ENCODE data around the gene ERV3-1. TPM values are rescaled to one million over a fixed set of nuclear protein-coding genes. Genes with fewer than 3 reads are reported as not detected.
"Not testable (repeated sequence)": the region's sequence is repeated elsewhere in the genome, so short reads cannot be mapped to it uniquely, and the experiment has no call there.

ERV3-1 gene
- total RNA-seq, 2 donors from 2014 or later = 5.6 to 7.4 TPM

DNA sequence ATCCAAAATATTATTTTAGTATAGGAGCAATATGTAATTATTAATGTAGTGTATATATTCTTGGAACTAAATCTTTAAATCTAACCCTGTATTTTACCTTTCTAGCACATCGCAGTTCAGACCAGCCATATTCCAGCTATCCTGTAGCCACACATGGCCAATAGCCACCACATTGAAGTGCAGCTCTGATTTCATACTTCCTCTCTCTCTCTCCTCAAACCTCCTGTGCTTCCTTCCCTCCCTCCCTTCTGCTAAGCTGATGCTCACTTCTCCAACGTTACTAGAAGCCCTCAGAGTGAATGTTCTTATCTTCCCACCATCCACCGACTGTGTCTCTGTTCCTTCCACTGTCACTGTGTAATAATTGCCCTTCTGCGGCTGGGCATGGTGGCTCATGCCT, 549 bp upstream of the ERV3-1 start:
- ATAC-seq; intact Hi-C loops (cut with DNase I, micrococcal nuclease); DNase-seq: not testable (repeated sequence)

- ATAC-seq = no peak
- intact Hi-C loops (cut with DNase I, micrococcal nuclease) = no loop called here
- DNase-seq = no peak
Measured at GRCh38 chr7:65004575-65004974, 1.9 kb downstream of the ERV3-1 start.

DNA sequence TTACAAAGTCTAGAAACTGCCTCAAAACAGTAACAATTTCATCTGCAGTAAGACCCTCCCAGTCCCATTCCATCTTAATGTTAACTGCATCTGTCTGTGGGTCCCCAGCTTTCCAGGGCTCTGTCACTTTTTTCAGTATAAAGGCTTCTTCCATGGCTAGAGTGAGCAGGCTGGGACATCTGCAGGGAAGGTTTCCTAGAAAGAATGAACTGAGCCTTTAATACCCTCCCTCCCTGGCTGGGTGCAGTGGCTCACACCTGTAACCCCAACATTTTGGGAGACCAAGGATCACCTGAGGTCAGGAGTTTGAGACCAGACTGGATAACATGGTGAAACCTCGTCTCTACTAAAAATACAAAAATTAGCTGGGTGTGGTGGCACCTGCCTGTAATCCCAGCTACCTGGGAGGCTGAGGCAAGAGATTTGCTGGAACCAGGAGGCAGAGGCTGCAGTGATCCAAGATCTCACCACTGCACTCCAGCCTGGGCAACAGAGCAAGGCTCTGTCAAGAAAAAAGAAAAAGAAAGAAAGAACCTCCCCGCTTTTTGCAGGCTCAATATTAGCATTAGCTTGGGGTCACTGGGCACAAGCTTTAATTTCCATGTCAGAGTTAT, 3.4 kb downstream of the ERV3-1 start:
- ATAC-seq (no peak), DNase-seq (no peak)
- intact Hi-C loops (cut with DNase I, micrococcal nuclease) = no loop called here

- no peak for ATAC-seq
- intact Hi-C loops (cut with DNase I, micrococcal nuclease) = no loop called here
- DNase-seq = no peak
Measured at GRCh38 chr7:65001291-65001814, 5.1 kb downstream of the ERV3-1 start.

GRCh38 chr7:64999165-65000004, 7.1 kb downstream of the ERV3-1 start:
- ATAC-seq (no peak), DNase-seq (no peak)
- intact Hi-C loops (cut with DNase I, micrococcal nuclease) = no loop called here

- DNase-seq = no peak
- ATAC-seq = no peak
- intact Hi-C loops (cut with DNase I, micrococcal nuclease) = no loop called here
Measured at GRCh38 chr7:64998865-64999164, 7.7 kb downstream of the ERV3-1 start.

GRCh38 chr7:64997927-64998391, 8.5 kb downstream of the ERV3-1 start:
- ATAC-seq = no peak
- DNase-seq = no peak
- intact Hi-C loops (cut with DNase I, micrococcal nuclease) = no loop called here

GRCh38 chr7:64997164-64997908, 9.2 kb downstream of the ERV3-1 start:
- DNase-seq = no peak
- ATAC-seq = no peak
- intact Hi-C loops (cut with DNase I, micrococcal nuclease) = no loop called here

- ATAC-seq = no peak
- no peak for DNase-seq
- intact Hi-C loops (cut with DNase I, micrococcal nuclease) = no loop called here
Measured at GRCh38 chr7:64996305-64996704, 10.2 kb downstream of the ERV3-1 start.

DNA sequence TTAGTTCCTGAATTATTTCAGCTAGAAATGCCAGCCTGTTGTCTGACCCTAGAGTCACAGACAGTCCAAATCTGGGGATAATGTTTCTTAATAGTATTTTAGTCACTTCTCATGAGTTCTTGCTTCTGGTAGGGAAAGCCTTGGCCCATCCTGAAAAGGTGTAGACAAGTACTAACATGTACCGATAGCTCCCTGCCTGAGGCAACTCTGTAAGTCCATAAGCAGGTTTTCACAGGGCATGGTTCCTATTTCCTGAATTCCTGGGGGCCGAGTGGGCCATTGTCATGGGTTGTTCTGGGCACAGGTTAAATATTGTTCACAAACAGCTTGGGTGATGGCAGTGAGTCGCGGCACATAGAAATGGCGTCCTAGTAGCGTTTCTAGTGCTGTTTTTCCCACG, 12.6 kb downstream of the ERV3-1 start:
- DNase-seq (no peak), ATAC-seq (no peak)
- intact Hi-C loops (cut with DNase I, micrococcal nuclease) = no loop called here

DNA sequence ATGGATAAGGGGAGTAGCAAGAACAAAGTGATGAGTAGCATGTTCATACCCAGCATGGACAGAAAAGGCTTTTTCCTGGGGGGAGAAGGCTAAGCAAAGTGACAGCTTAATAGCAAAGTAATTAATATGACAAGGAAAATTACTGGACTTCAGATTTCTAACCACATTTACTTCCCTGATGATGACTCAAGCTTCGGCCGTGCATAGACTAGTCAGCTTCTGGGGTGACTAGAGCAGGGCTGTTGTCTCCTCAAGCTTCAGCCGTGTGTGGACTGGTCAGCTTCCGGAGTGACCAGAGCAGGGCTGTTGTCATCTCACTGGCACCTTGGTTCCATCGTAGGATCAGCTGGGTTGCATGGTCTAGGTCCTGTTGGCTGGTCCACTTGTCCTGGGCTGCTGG, 13.5 kb downstream of the ERV3-1 start:
- DNase-seq = no peak
- ATAC-seq = no peak
- intact Hi-C loops (cut with DNase I, micrococcal nuclease) = no loop called here

- ATAC-seq (no peak), DNase-seq (no peak)
Measured at GRCh38 chr7:64990936-64991335, 15.6 kb downstream of the ERV3-1 start, which contains the start of gene ZNF117. TSS of gene ZNF117 (minus strand) at chr7:64991036.

DNA sequence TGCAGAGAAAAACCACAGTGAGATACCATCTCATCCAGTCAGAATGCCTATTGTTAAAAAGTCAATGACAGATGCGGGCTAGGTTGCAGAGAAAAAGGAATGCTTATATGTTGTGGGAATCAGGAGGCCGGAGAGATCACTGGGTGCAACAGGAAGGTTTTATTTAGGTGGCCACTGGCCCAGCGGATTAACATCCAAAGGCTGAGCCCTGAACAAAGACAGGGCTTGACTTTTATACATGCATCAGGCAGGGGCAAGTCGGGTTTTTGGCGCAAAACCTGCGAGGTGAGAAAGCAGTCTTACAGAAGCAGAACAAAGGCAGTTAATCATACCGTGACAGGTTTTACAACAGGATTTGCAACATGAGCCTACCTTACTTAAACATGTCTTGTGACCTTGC, 16.3 kb downstream of the ERV3-1 start:
- ATAC-seq (no peak), DNase-seq (no peak)
- intact Hi-C loops (cut with DNase I, micrococcal nuclease) = no loop called here

More at GRCh38 chr7:64990936-64991335, 15.6 kb downstream of the ERV3-1 start, which contains the start of gene ZNF117:
- intact Hi-C loops (cut with DNase I, micrococcal nuclease) = no loop called here

- intact Hi-C loops (cut with DNase I, micrococcal nuclease) = no loop called here
- ATAC-seq (no peak), DNase-seq (no peak)
Measured at GRCh38 chr7:64978497-64979203, 27.8 kb downstream of the ERV3-1 start.

GRCh38 chr7:64965594-64965993, 40.9 kb downstream of the ERV3-1 start:
- intact Hi-C loops (cut with DNase I, micrococcal nuclease) = no loop called here
- DNase-seq (no peak), ATAC-seq (no peak)

GRCh38 chr7:64959072-64959747, 47.3 kb downstream of the ERV3-1 start:
- ATAC-seq (no peak), DNase-seq (no peak)
- intact Hi-C loops (cut with DNase I, micrococcal nuclease) = no loop called here

- intact Hi-C loops (cut with DNase I, micrococcal nuclease) = loop anchor here in 1 of 2 donors (5.0 kb wide), 1 partner anchor 356 kb away; no protein-coding TSS in a partner anchor
- DNase-seq = no peak
- peak; percentile 68 for ATAC-seq
Measured at GRCh38 chr7:64951250-64951848, 55.1 kb downstream of the ERV3-1 start.

DNA sequence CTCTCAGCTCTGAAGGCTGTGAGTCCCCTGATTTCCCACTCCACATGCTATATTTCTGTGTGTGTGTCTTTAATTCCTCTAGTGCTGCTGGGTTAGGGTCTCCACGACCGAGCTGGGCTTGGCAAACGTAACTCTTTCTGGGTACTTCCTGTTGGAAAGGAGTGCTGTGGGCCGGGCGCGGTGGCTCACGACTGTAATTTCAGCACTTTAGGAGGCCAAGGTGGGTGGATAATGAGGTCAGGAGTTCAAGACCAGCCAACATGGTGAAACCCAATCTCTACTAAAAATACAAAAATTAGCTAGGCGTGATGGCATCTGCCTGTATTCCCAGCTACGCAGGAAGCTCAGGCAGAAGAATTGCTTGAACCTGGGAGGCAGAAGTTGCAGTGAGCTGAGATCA, 55.8 kb downstream of the ERV3-1 start:
- ATAC-seq = peak; percentile 38
- intact Hi-C loops (cut with DNase I, micrococcal nuclease) = loop anchor here in 1 of 2 donors (5.0 kb wide), 1 partner anchor 357 kb away; no protein-coding TSS in a partner anchor
- not testable (repeated sequence) for DNase-seq
